Neuronal stem cell (in vitro differentiated cells): ENCODE measurements around the gene NUP153.

Experiments
- DNase-seq: peaks from one replicate; pipeline ENCODE4 v3.0.0-alpha.2; 2013; ENCODE audit warnings: low spot score
- H2AFZ ChIP-seq: one replicate; pipeline ENCODE4 v1.6.1; 2013; ENCODE audit warnings: mild to moderate bottlenecking, low read length, inconsistent platforms
- H2AK5ac ChIP-seq: 2 replicates; pipeline ENCODE4 v1.6.1; 2013; ENCODE audit warnings: low read depth, mild to moderate bottlenecking, inconsistent platforms, low read length, moderate library complexity, mixed read lengths
- H2BK120ac ChIP-seq: 2 replicates; pipeline ENCODE4 v1.6.1; 2013; ENCODE audit warnings: low read depth, mild to moderate bottlenecking, inconsistent platforms, low read length, moderate library complexity, mixed read lengths
- H2BK12ac ChIP-seq: one replicate; pipeline ENCODE4 v1.6.1; 2013; ENCODE audit warnings: low read length, inconsistent platforms
- H2BK15ac ChIP-seq: 2 replicates; pipeline ENCODE4 v1.6.1; 2013; ENCODE audit warnings: mild to moderate bottlenecking, low read length, inconsistent platforms, mixed read lengths
- H2BK5ac ChIP-seq: one replicate; pipeline ENCODE4 v1.6.1; 2013; ENCODE audit warnings: inconsistent platforms, mild to moderate bottlenecking, low read length, moderate library complexity
- H3K14ac ChIP-seq: one replicate; pipeline ENCODE4 v1.6.1; 2013; ENCODE audit warnings: low read length, inconsistent platforms
- H3K18ac ChIP-seq: 2 replicates; pipeline ENCODE4 v1.6.1; 2013; ENCODE audit warnings: low read length, inconsistent platforms
- H3K23ac ChIP-seq: 2 replicates; pipeline ENCODE4 v1.6.1; 2013; ENCODE audit warnings: low read depth, mild to moderate bottlenecking, mixed read lengths, low read length, inconsistent platforms; ENCODE audit not compliant: poor library complexity
- H3K27ac ChIP-seq: replicated peaks from 3 replicates; pipeline ENCODE4 v1.5.1; 2013; ENCODE audit warnings: low read length, inconsistent platforms
- H3K27me3 ChIP-seq, 3 experiments: 2 replicates each; pipeline ENCODE4 v1.6.1; 2013; ENCODE audit warnings: low read length in 3 of 3, mild to moderate bottlenecking in 2 of 3, inconsistent platforms in 1 of 3, low read depth in 1 of 3, mixed read lengths in 1 of 3, moderate library complexity in 1 of 3; ENCODE audit not compliant: control insufficient read depth in 3 of 3, insufficient read depth in 3 of 3
- H3K36me3 ChIP-seq, 2 donors: replicated peaks in 1 of 2; 2 replicates each; pipeline ENCODE4 v1.6.1; 2013; ENCODE audit warnings: low read length in 2 of 2; ENCODE audit not compliant: control insufficient read depth in 2 of 2, insufficient read depth in 2 of 2
- H3K4ac ChIP-seq: 2 replicates; pipeline ENCODE4 v1.6.1; 2013; ENCODE audit warnings: inconsistent platforms, mild to moderate bottlenecking, low read length, moderate library complexity
- H3K4me1 ChIP-seq, 2 donors: 1 replicate in 1 of 2; 2 replicates in 1 of 2; pipeline ENCODE4 v1.6.1; 2013; ENCODE audit warnings: low read length in 2 of 2, low read depth in 1 of 2; ENCODE audit not compliant: control insufficient read depth in 2 of 2, insufficient read depth in 1 of 2
- H3K4me2 ChIP-seq: one replicate; pipeline ENCODE4 v1.6.1; 2013; ENCODE audit warnings: mild to moderate bottlenecking, low read length, inconsistent platforms; ENCODE audit not compliant: insufficient read depth, poor library complexity, severe bottlenecking
- H3K4me3 ChIP-seq, 2 donors: 2 replicates each; pipeline ENCODE4 v1.5.1; 2013; ENCODE audit warnings: low read length in 2 of 2, mild to moderate bottlenecking in 2 of 2, inconsistent platforms in 1 of 2, moderate library complexity in 1 of 2
- H3K79me1 ChIP-seq: one replicate; pipeline ENCODE4 v1.6.1; 2013; ENCODE audit warnings: low read depth, mild to moderate bottlenecking, inconsistent platforms, low read length, moderate library complexity
- H3K9ac ChIP-seq: one replicate; pipeline ENCODE4 v1.6.1; 2013; ENCODE audit warnings: mild to moderate bottlenecking, low read depth, low read length, inconsistent platforms; ENCODE audit not compliant: poor library complexity
- H3K9me3 ChIP-seq, 2 donors: replicated peaks in 1 of 2; 2 replicates each; pipeline versions ENCODE3 to v1.6.1; 2013; ENCODE audit warnings: low read length in 2 of 2, mild to moderate bottlenecking in 2 of 2, inconsistent platforms in 1 of 2, low read depth in 1 of 2, mixed read lengths in 1 of 2, moderate library complexity in 1 of 2; ENCODE audit not compliant: control insufficient read depth in 2 of 2, insufficient read depth in 1 of 2
- H4K8ac ChIP-seq: one replicate; pipeline ENCODE4 v1.6.1; 2013; ENCODE audit warnings: low read depth, mild to moderate bottlenecking, inconsistent platforms, low read length, moderate library complexity
- H4K91ac ChIP-seq: one replicate; pipeline ENCODE4 v1.6.1; 2013; ENCODE audit warnings: low read length, low read depth, mild to moderate bottlenecking, inconsistent platforms; ENCODE audit not compliant: poor library complexity
- WGBS, 2 donors: extraction: QIAGEN DNeasy Blood & Tissue Kit; methylation state at CpG; one replicate each; pipeline ENCODE4 v1.1.7; 2013; ENCODE audit warnings: missing lambda C conversion rate in 2 of 2, mixed read lengths in 1 of 2; ENCODE audit not compliant: insufficient read length in 2 of 2, insufficient replicate concordance in 1 of 2; ENCODE audit errors: extremely low coverage in 2 of 2; 5-methylcytosine and 5-hydroxymethylcytosine counted together

NUP153 gene

DNA sequence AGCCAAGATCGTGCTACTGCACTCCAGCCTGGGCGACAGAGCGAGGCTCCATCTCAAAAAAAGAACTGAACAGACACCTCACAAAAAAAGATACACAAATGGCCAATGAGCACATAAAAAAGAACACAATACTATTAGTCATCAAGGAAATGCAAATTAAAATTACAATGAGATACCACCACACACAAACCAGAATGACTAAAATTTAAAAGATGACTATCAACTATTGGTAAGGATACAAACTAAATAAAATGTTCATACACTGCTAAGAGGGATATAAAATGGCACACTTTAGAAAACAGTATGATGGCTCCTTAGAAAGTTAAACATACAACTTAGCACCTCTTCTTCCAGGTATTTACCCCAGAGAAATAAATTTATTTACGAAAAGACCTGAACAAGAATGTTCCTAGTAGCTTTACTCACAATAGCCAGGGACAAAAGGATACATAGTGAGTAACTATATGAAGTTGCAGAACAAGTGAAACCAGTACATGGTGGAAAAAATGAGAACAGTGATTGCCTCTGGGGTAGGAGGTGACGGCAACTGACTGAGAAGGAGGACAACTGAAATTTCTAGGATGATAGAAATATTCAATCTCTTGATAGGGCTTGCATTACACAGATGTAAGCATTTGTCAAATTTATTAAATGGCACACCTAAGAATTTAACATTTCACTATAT lies 53.4 kb downstream of the NUP153 start:
- H3K23ac ChIP-seq, result no peak overlapping the region
- no peak overlapping the region for H3K27ac ChIP-seq
- no peaks in the 10 kb centered on the region for H3K9me3 ChIP-seq
- H3K27me3 ChIP-seq, result no peaks in the 10 kb centered on the region
- DNase-seq, result no peak
- no peak overlapping the region for H2BK12ac ChIP-seq
- H2AK5ac ChIP-seq, result no peak overlapping the region
- peaks cover 4% of the 10 kb centered on the region for H3K79me1 ChIP-seq
- no peak overlapping the region for H2BK5ac ChIP-seq
- H3K36me3 ChIP-seq, result peaks cover 16 to 99% of the 10 kb centered on the region in 2 donors
- H2AFZ ChIP-seq, result no peak overlapping the region
- H2BK15ac ChIP-seq, result no peak overlapping the region
- no peak overlapping the region for H4K91ac ChIP-seq
- H4K8ac ChIP-seq, result no peak overlapping the region
- H3K4me2 ChIP-seq, result no peak overlapping the region
- H3K4me3 ChIP-seq, result no peak overlapping the region
- H3K4me1 ChIP-seq, result no peaks in the 10 kb centered on the region
- H3K18ac ChIP-seq, result no peak overlapping the region
- H2BK120ac ChIP-seq, result no peak overlapping the region
- no peak overlapping the region for H3K4ac ChIP-seq
- no peak overlapping the region for H3K9ac ChIP-seq
- H3K14ac ChIP-seq, result no peak overlapping the region
- WGBS, 2 donors, result no CpG with 5 or more reads among the region's 5 CpGs

GRCh38 chr6:17650656-17651309 lies 55.9 kb downstream of the NUP153 start:
- Histone ChIP-seq H3K79me1 (peaks cover 4% of the 10 kb centered on the region), H3K9me3 (no peaks in the 10 kb centered on the region), H3K23ac (no peak overlapping the region), H4K8ac (no peak overlapping the region), H4K91ac (no peak overlapping the region), H3K14ac (no peak overlapping the region), H2AK5ac (no peak overlapping the region), H2BK15ac (no peak overlapping the region), H3K36me3 (peaks cover 13 to 97% of the 10 kb centered on the region in 2 donors), H2AFZ (no peak overlapping the region), H3K27ac (no peak overlapping the region), H2BK120ac (no peak overlapping the region), H2BK12ac (no peak overlapping the region), H3K4me1 (no peaks in the 10 kb centered on the region), H3K27me3 (no peaks in the 10 kb centered on the region), H3K4me2 (no peak overlapping the region), H3K9ac (no peak overlapping the region), H2BK5ac (no peak overlapping the region), H3K4me3 (no peak overlapping the region), H3K4ac (no peak overlapping the region), H3K18ac (no peak overlapping the region)
- DNase-seq, result no peak
- no CpG with 5 or more reads among the region's 3 CpGs for WGBS, 2 donors

DNA sequence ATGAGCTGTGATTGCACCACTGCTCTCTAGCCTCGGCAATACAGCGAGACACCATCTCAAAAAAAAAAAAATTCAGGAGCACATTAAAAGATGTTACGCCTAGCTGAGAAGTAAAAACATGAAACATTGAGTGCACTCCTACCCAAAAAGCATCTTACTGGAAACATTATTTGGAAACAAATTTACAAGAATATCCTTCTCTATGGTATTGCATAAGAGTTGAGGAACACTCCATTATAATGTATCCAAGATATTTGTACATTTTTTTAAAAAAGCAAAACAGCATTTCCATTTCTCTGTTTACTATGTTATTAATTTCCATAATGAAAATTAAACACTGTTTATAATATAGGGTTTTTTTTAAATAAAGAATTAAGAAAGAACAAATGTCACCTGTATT lies 58.0 kb downstream of the NUP153 start:
- H2BK120ac ChIP-seq, result no peak overlapping the region
- WGBS, 2 donors, result no CpG with 5 or more reads among the region's 3 CpGs
- no peak overlapping the region for H3K4me3 ChIP-seq
- H2BK5ac ChIP-seq, result no peak overlapping the region
- no peaks in the 10 kb centered on the region for H3K27me3 ChIP-seq
- no peak overlapping the region for H3K27ac ChIP-seq
- H3K4ac ChIP-seq, result no peak overlapping the region
- H3K9me3 ChIP-seq, result no peaks in the 10 kb centered on the region
- no peak overlapping the region for H3K23ac ChIP-seq
- no peak for DNase-seq
- peaks cover 4% of the 10 kb centered on the region for H3K79me1 ChIP-seq
- H3K4me2 ChIP-seq, result no peak overlapping the region
- no peak overlapping the region for H3K14ac ChIP-seq
- H3K9ac ChIP-seq, result no peak overlapping the region
- H3K4me1 ChIP-seq, result no peaks in the 10 kb centered on the region
- H2BK15ac ChIP-seq, result no peak overlapping the region
- no peak overlapping the region for H4K8ac ChIP-seq
- peaks cover 20 to 97% of the 10 kb centered on the region in 2 donors for H3K36me3 ChIP-seq
- H2BK12ac ChIP-seq, result no peak overlapping the region
- no peak overlapping the region for H2AFZ ChIP-seq
- H4K91ac ChIP-seq, result no peak overlapping the region
- H3K18ac ChIP-seq, result no peak overlapping the region
- H2AK5ac ChIP-seq, result no peak overlapping the region

GRCh38 chr6:17640477-17640917 lies 66.2 kb downstream of the NUP153 start:
- H3K36me3 ChIP-seq, result peaks cover 26 to 99% of the 10 kb centered on the region in 2 donors
- H2BK5ac ChIP-seq, result no peak overlapping the region
- WGBS, 2 donors, result no CpG with 5 or more reads among the region's 3 CpGs
- H2BK12ac ChIP-seq, result no peak overlapping the region
- DNase-seq, result no peak
- H3K9ac ChIP-seq, result no peak overlapping the region
- no peaks in the 10 kb centered on the region for H3K9me3 ChIP-seq
- H3K4ac ChIP-seq, result no peak overlapping the region
- H3K18ac ChIP-seq, result no peak overlapping the region
- no peak overlapping the region for H3K14ac ChIP-seq
- no peak overlapping the region for H3K4me3 ChIP-seq
- H3K4me1 ChIP-seq, result no peaks in the 10 kb centered on the region
- no peak overlapping the region for H2AFZ ChIP-seq
- H2AK5ac ChIP-seq, result no peak overlapping the region
- H4K8ac ChIP-seq, result no peak overlapping the region
- H3K79me1 ChIP-seq, result peaks cover 2% of the 10 kb centered on the region
- H2BK120ac ChIP-seq, result no peak overlapping the region
- H4K91ac ChIP-seq, result no peak overlapping the region
- H3K27ac ChIP-seq, result no peak overlapping the region
- no peak overlapping the region for H3K23ac ChIP-seq
- no peaks in the 10 kb centered on the region for H3K27me3 ChIP-seq
- H3K4me2 ChIP-seq, result no peak overlapping the region
- H2BK15ac ChIP-seq, result no peak overlapping the region
